HepG2 (cell line): ENCODE data around the gene MAIP1. TPM values are rescaled to one million over a fixed set of nuclear protein-coding genes. Genes with fewer than 3 reads are reported as not detected.

ENCODE experiments used
- ARID3A ChIP-seq: IDR thresholded peaks from 2 replicates; pipeline ENCODE4 v1.6.1; 2012; ENCODE audit warnings: low read depth, low read length, improper control_type of control experiment
- ATF5 ChIP-seq: sonication (generic); formaldehyde crosslinking; IDR thresholded peaks from 2 replicates; pipeline ENCODE4 v1.4.0; 2020; ENCODE audit warnings: mild to moderate bottlenecking, low read depth, missing genetic modification reagents
- CTCF ChIP-seq: sonication (generic); formaldehyde crosslinking; IDR thresholded peaks from 2 replicates; pipeline ENCODE4 v1.5.0; 2020; ENCODE audit warnings: mild to moderate bottlenecking, missing genetic modification reagents, moderate library complexity
- KMT2A ChIP-seq: sonication (generic); formaldehyde crosslinking; IDR thresholded peaks from 2 replicates; pipeline ENCODE4 v1.4.0; 2020; ENCODE audit warnings: missing genetic modification reagents
- MEIS1 ChIP-seq: sonication (generic); formaldehyde crosslinking; IDR thresholded peaks from 2 replicates; pipeline ENCODE4 v1.9.0; 2021; ENCODE audit warnings: mild to moderate bottlenecking, missing genetic modification reagents, moderate library complexity, borderline replicate concordance
- MIER2 ChIP-seq: IDR thresholded peaks from 2 replicates; pipeline ENCODE4 v1.6.1; 2016; ENCODE audit warnings: missing biosample characterization, missing genetic modification reagents
- MIXL1 ChIP-seq: IDR thresholded peaks from 2 replicates; pipeline ENCODE4 v1.6.1; 2016
- NCOA1 ChIP-seq: sonication (generic); formaldehyde crosslinking; IDR thresholded peaks from 2 replicates; pipeline ENCODE4 v1.9.0; 2021; ENCODE audit warnings: missing genetic modification reagents
- NFIC ChIP-seq: IDR thresholded peaks from 2 replicates; pipeline ENCODE4 v1.6.1; 2012; ENCODE audit warnings: mild to moderate bottlenecking, low read length, inconsistent platforms
- PRMT3 ChIP-seq: sonication (generic); formaldehyde crosslinking; IDR thresholded peaks from 2 replicates; pipeline ENCODE4 v1.8.1; 2022; ENCODE audit warnings: low read depth, mild to moderate bottlenecking, moderate library complexity, missing genetic modification reagents, borderline replicate concordance
- RAD21 ChIP-seq: fragments of 450-650 bp; formaldehyde crosslinking; IDR thresholded peaks from 2 replicates; pipeline ENCODE4 v1.5.0; 2020; ENCODE audit warnings: mild to moderate bottlenecking
- TCF7L2 ChIP-seq: IDR thresholded peaks from 2 replicates; pipeline ENCODE4 v1.6.1; 2011; ENCODE audit warnings: mild to moderate bottlenecking, low read depth, low read length, moderate library complexity
- YEATS4 ChIP-seq: sonication (generic); formaldehyde crosslinking; IDR thresholded peaks from 2 replicates; pipeline ENCODE4 v1.4.0; 2020; ENCODE audit warnings: missing genetic modification reagents, borderline replicate concordance
- ZMYM4 ChIP-seq: sonication (generic); formaldehyde crosslinking; IDR thresholded peaks from 2 replicates; pipeline ENCODE4 v1.8.1; 2023; ENCODE audit warnings: mild to moderate bottlenecking, missing genetic modification reagents
- ZNF362 ChIP-seq: sonication (generic); formaldehyde crosslinking; IDR thresholded peaks from 2 replicates; pipeline ENCODE4 v1.4.0; 2020; ENCODE audit warnings: missing genetic modification reagents, mild to moderate bottlenecking, borderline replicate concordance
- ZNF383 ChIP-seq: sonication (generic); formaldehyde crosslinking; IDR thresholded peaks from 2 replicates; pipeline ENCODE4 v1.4.0; 2020; ENCODE audit warnings: missing genetic modification reagents, mild to moderate bottlenecking, borderline replicate concordance
- ZNF556 ChIP-seq: sonication (generic); formaldehyde crosslinking; IDR thresholded peaks from 2 replicates; pipeline ENCODE4 v1.4.0; 2020; ENCODE audit warnings: mild to moderate bottlenecking, missing genetic modification reagents, borderline replicate concordance
- ZNF766 ChIP-seq: sonication (generic); formaldehyde crosslinking; IDR thresholded peaks from 2 replicates; pipeline ENCODE4 v1.5.0; 2020; ENCODE audit warnings: missing genetic modification reagents, borderline replicate concordance
- ZNF780A ChIP-seq: sonication (generic); formaldehyde crosslinking; IDR thresholded peaks from 2 replicates; pipeline ENCODE4 v1.8.0; 2022; ENCODE audit warnings: mild to moderate bottlenecking, missing genetic modification reagents, moderate library complexity
- ZNF782 ChIP-seq: sonication (generic); formaldehyde crosslinking; IDR thresholded peaks from 2 replicates; pipeline ENCODE4 v1.4.0; 2020; ENCODE audit warnings: missing genetic modification reagents, mild to moderate bottlenecking, borderline replicate concordance
- ZNF850 ChIP-seq: sonication (generic); formaldehyde crosslinking; conservative IDR thresholded peaks from 2 replicates; pipeline ENCODE4 v1.9.0; 2021; ENCODE audit warnings: mild to moderate bottlenecking, missing genetic modification reagents
- ZNF883 ChIP-seq: sonication (generic); formaldehyde crosslinking; IDR thresholded peaks from 2 replicates; pipeline ENCODE4 v1.5.1; 2020; ENCODE audit warnings: mild to moderate bottlenecking, missing genetic modification reagents; ENCODE audit errors: not compliant biosample characterization
- polyA plus RNA-seq, 8 experiments: library from polyadenylated mRNA; depleted of rRNA in 3 of 8; stranded (reverse) in 7 of 8; unstranded in 1 of 8; fragments of >200 nt; fragmentation: Illumina TruSeq in 4 of 8; extraction: Trizol in 4 of 8; gene quantifications; 2 replicates each; pipeline versions ENCODE4 v1.2.1 to v1.2.3, GENCODE V29; 2011 to 2016; ENCODE audit warnings: low read depth in 4 of 8, missing spikeins in 1 of 8, mixed read lengths in 1 of 8; ENCODE audit not compliant: insufficient read depth in 1 of 8
- total RNA-seq, 5 experiments: library from RNA; depleted of rRNA; stranded (reverse); fragments of >200 nt; fragmentation: Illumina TruSeq; extraction: Trizol; gene quantifications; 2 replicates each; pipeline ENCODE4 v1.2.3, GENCODE V29; 2016; ENCODE audit warnings: low read depth in 1 of 5
- TF ChIP-seq, protein P1 (sequence below): IDR thresholded peaks from 2 replicates; pipeline ENCODE4 v1.6.1; 2018; ENCODE audit warnings: missing genetic modification reagents, mild to moderate bottlenecking, missing compliant biosample characterization

MAIP1 gene
- total and polyA plus RNA-seq, 2 of the 13 experiments (the other 11 are each of a cell fraction or from before 2014, with no cell fraction given): 22.3 to 72.9 TPM

DNA sequence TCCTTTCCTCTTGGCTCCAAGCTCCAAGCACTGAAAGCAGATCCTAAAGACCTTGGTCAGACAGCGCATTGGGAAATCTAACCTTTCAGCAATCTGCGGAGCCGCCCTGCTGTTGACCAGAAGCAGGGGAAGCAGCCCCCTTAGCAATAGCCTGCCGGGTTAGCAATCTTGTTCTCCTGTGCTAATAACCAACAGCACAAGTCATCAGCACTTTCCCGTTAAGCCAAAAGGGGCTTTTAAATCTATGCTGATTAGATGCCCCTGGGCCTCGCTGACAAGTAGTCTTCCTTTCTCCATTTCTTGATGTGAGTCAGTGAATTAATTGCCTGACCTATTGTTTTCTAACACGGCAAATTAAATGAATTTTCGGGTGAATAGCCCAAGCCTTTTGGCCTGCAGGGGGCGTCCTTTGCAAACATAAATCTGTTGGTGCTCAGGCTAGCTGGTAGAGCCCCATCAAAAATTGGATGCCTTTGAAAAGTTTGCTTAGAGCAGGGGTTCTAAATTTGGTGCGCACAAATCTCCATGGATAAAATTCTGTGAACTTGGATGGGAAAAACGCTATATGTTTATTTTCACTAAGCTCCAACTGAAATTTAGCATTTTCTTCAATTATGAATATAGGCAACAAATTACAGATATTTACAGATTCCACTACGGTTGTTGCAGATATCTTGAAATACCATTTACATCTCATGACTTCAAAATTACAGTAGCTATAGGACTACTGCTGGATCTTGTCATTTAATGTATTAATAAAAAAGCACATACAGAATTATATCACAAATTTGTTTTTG, 24.6 kb downstream of the MAIP1 start (continued):
- TF ChIP-seq ARID3A (peak; percentile 79; the same call in 1 of the 2 replicates), ZNF782 (CRISPR knock-in tag) (peak; percentile 40; the same call in 1 of the 2 replicates), ZNF850 (CRISPR knock-in tag) (no peak), MEIS1 (0 out of 2 replicates have a peak, but pooled peaks have one; percentile 48), YEATS4 (CRISPR knock-in tag) (no peak), MIER2 (CRISPR knock-in tag) (0 out of 2 replicates have a peak, but pooled peaks have one; percentile 21), CTCF (CRISPR knock-in tag) (peak; percentile 91), PRMT3 (CRISPR knock-in tag) (no peak), ZMYM4 (0 out of 2 replicates have a peak, but pooled peaks have one; percentile 41), KMT2A (CRISPR knock-in tag) (peak; percentile 60; the same call in 1 of the 2 replicates), ZNF766 (CRISPR knock-in tag) (peak; percentile 42; the same call in 1 of the 2 replicates), ZNF383 (CRISPR knock-in tag) (0 out of 2 replicates have a peak, but pooled peaks have one; percentile 42), ZNF556 (CRISPR knock-in tag) (0 out of 2 replicates have a peak, but pooled peaks have one; percentile 52), NFIC (0 out of 2 replicates have a peak, but pooled peaks have one; percentile 17), ATF5 (CRISPR knock-in tag) (0 out of 2 replicates have a peak, but pooled peaks have one; percentile 64), ZNF362 (CRISPR knock-in tag) (no peak), MIXL1 (CRISPR knock-in tag) (peak; percentile 60; the same call in 1 of the 2 replicates), NCOA1 (no peak), ZNF883 (CRISPR knock-in tag) (no peak), ZNF780A (CRISPR knock-in tag) (no peak), RAD21 (CRISPR knock-in tag) (peak; percentile 83), TCF7L2 (no peak)
- TF ChIP-seq, protein P1, sequence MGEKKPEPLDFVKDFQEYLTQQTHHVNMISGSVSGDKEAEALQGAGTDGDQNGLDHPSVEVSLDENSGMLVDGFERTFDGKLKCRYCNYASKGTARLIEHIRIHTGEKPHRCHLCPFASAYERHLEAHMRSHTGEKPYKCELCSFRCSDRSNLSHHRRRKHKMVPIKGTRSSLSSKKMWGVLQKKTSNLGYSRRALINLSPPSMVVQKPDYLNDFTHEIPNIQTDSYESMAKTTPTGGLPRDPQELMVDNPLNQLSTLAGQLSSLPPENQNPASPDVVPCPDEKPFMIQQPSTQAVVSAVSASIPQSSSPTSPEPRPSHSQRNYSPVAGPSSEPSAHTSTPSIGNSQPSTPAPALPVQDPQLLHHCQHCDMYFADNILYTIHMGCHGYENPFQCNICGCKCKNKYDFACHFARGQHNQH (CRISPR knock-in tag): peak; percentile 29; the same call in 1 of the 2 replicates
- TF ChIP-seq, all 625 proteins: peak for 52
